ENCODE results near the gene GBP7. TPM values are rescaled to one million over a fixed set of nuclear protein-coding genes. Genes with fewer than 3 reads are reported as not detected.
"Not testable (repeated sequence)": the region's sequence is repeated elsewhere in the genome, so short reads cannot be mapped to it uniquely, and the experiment has no call there.

Gene GBP7
- total RNA-seq, 4 donors from 2014 or later: not detected

GRCh38 chr1:89129911-89130310 lies 45.9 kb downstream of the GBP7 start:
- no peak for TF ChIP-seq POLR2AphosphoS5 (IDR thresholded peaks at IDR 0.05)
- TF ChIP-seq POLR2A (IDR thresholded peaks at IDR 0.05): no peak
- no peak for TF ChIP-seq EP300 (IDR thresholded peaks at IDR 0.05)
- no peak for TF ChIP-seq CTCF (IDR thresholded peaks at IDR 0.05)
- no peak for ATAC-seq
- H3K4me3 ChIP-seq: no peak overlapping the region

GRCh38 chr1:89128003-89128458 lies 47.8 kb downstream of the GBP7 start:
- peaks cover 11 to 54% (median 13%) of the 10 kb centered on the region in 3 donors for H3K4me1 ChIP-seq
- no CpG with 5 or more reads among the region's 31 CpGs for WGBS, 2 donors (ENCODE audit: low coverage in 1 of 2)
- not testable (repeated sequence) for H3K9me3 ChIP-seq, H3K27me3 ChIP-seq, H3K36me3 ChIP-seq, ATAC-seq
- peak overlapping the region; percentile 77 to 89 (median 86) for H3K27ac ChIP-seq
- H3K4me3 ChIP-seq: peak overlapping the region in 1 of 2 donors; percentile 41

More at GRCh38 chr1:89129911-89130310, 45.9 kb downstream of the GBP7 start:
- Histone ChIP-seq H3K4me1 (peaks cover 11 to 40% (median 13%) of the 10 kb centered on the region in 3 donors), H3K27me3 (no peaks in the 10 kb centered on the region), H3K9me3 (no peaks in the 10 kb centered on the region), H3K27ac (peak overlapping the region; percentile 77 to 89 (median 86)), H3K36me3 (no peaks in the 10 kb centered on the region)
- WGBS, 2 donors (ENCODE audit: low coverage in 1 of 2): 37 to 39% methylated on average over 3 to 4 of the region's 4 CpGs

- not testable (repeated sequence) for H3K36me3 ChIP-seq, ATAC-seq, H3K4me3 ChIP-seq, H3K9me3 ChIP-seq, H3K27me3 ChIP-seq
- Histone ChIP-seq H3K4me1 (peaks cover 11 to 66% (median 13%) of the 10 kb centered on the region in 3 donors), H3K27ac (peak overlapping the region; percentile 83 to 98 (median 88))
- 48 to 73% methylated on average over 5 to 15 of the region's 23 CpGs for WGBS, 2 donors (ENCODE audit: low coverage in 1 of 2)
Measured at GRCh38 chr1:89126602-89127565, 48.9 kb downstream of the GBP7 start.

- Histone ChIP-seq H3K27ac (peak within 1 kb of the TSS; percentile 83 to 98 (median 88)), H3K9me3 (no peaks in the 10 kb centered on the region), H3K27me3 (no peaks in the 10 kb centered on the region), H3K36me3 (peaks cover 0 to 10% of the 10 kb centered on the region in 2 donors), H3K4me1 (peaks cover 11 to 72% (median 13%) of the 10 kb centered on the region in 3 donors), H3K4me3 (peak within 1 kb of the TSS; percentile 63 to 100)
- ATAC-seq: peak; percentile 88
- peak; percentile 92 for TF ChIP-seq POLR2AphosphoS5 (IDR thresholded peaks at IDR 0.05)
- peak in 1 of 2 donors; percentile 24 for TF ChIP-seq POLR2A (IDR thresholded peaks at IDR 0.05)
- TF ChIP-seq CTCF (IDR thresholded peaks at IDR 0.05): no peak
- no peak for TF ChIP-seq EP300 (IDR thresholded peaks at IDR 0.05)
- 2 to 7% methylated on average over 3 to 6 of the region's 6 CpGs for WGBS, 2 donors (ENCODE audit: low coverage in 1 of 2)
Measured at GRCh38 chr1:89125913-89126580, 49.8 kb downstream of the GBP7 start, which contains the start of gene GBP2. TSS of gene GBP2 (minus strand) at chr1:89126114. CDS start at chr1:89121966, 4,148 bp downstream.

- ATAC-seq: peak; percentile 20
- Histone ChIP-seq H3K36me3 (peaks cover 0 to 16% of the 10 kb centered on the region in 2 donors), H3K4me3 (peak overlapping the region; percentile 63 to 100), H3K4me1 (peaks cover 11 to 69% (median 13%) of the 10 kb centered on the region in 3 donors), H3K27ac (peak overlapping the region; percentile 83 to 98 (median 88)), H3K27me3 (no peaks in the 10 kb centered on the region), H3K9me3 (no peaks in the 10 kb centered on the region)
- no peak for TF ChIP-seq POLR2AphosphoS5 (IDR thresholded peaks at IDR 0.05)
- TF ChIP-seq POLR2A (IDR thresholded peaks at IDR 0.05): no peak
- no peak for TF ChIP-seq CTCF (IDR thresholded peaks at IDR 0.05)
- TF ChIP-seq EP300 (IDR thresholded peaks at IDR 0.05): no peak
- 8 to 13% methylated on average over 3 of the region's 3 CpGs for WGBS, 2 donors (ENCODE audit: low coverage in 1 of 2)
Measured at GRCh38 chr1:89125240-89125912, 50.4 kb downstream of the GBP7 start.
